OCI-LY1 (cell line): ENCODE data around the gene AAGAB.

Experiments used
- H2AFZ ChIP-seq: fragments of 200-600 bp; sonication (generic), shearing (Covaris generic); 2 replicates; pipeline ENCODE4 v1.6.0; 2014; ENCODE audit warnings: antibody characterized with exemption, mild to moderate bottlenecking, low read length
- H3F3A ChIP-seq: fragments of 200-600 bp; sonication (generic), shearing (Covaris generic); 2 replicates; pipeline ENCODE4 v1.6.0; 2014; ENCODE audit warnings: mild to moderate bottlenecking, antibody characterized with exemption, low read length, moderate library complexity; ENCODE audit not compliant: insufficient read depth
- H3K27ac ChIP-seq: fragments of 200-600 bp; sonication (generic); 2 replicates; pipeline ENCODE4 v1.5.1; 2014; ENCODE audit warnings: low read length, mixed run types, mild to moderate bottlenecking, low read depth; ENCODE audit not compliant: poor library complexity, severe bottlenecking
- H3K27me3 ChIP-seq: fragments of 200-600 bp; sonication (generic); 2 replicates; pipeline ENCODE4 v1.6.0; 2014; ENCODE audit warnings: antibody characterized with exemption, mild to moderate bottlenecking, low read length, moderate library complexity; ENCODE audit not compliant: insufficient read depth
- H3K36me3 ChIP-seq: fragments of 200-600 bp; sonication (generic); 2 replicates; pipeline ENCODE4 v1.6.1; 2014; ENCODE audit warnings: mild to moderate bottlenecking, antibody characterized with exemption, low read length, moderate library complexity, mixed read lengths; ENCODE audit not compliant: insufficient read depth
- H3K4me1 ChIP-seq: fragments of 200-600 bp; sonication (generic); 2 replicates; pipeline ENCODE4 v1.5.1; 2014; ENCODE audit warnings: mild to moderate bottlenecking, low read length, moderate library complexity; ENCODE audit not compliant: insufficient read depth, severe bottlenecking
- H3K4me2 ChIP-seq: fragments of 200-600 bp; sonication (generic), shearing (Covaris generic); 2 replicates; pipeline ENCODE4 v1.6.1; 2014; ENCODE audit warnings: low read length
- H3K4me3 ChIP-seq: fragments of 200-600 bp; sonication (generic); 2 replicates; pipeline ENCODE4 v1.5.1; 2014; ENCODE audit warnings: low read length, low read depth, mild to moderate bottlenecking, mixed read lengths; ENCODE audit not compliant: poor library complexity, severe bottlenecking
- H3K79me2 ChIP-seq: fragments of 200-600 bp; shearing (Covaris generic); 2 replicates; pipeline ENCODE4 v1.6.1; 2016; ENCODE audit warnings: mixed run types, low read length, mixed read lengths; ENCODE audit not compliant: insufficient read depth
- H3K9ac ChIP-seq: fragments of 200-600 bp; sonication (generic), shearing (Covaris generic); 2 replicates; pipeline ENCODE4 v1.6.1; 2014; ENCODE audit warnings: mild to moderate bottlenecking, low read length, mixed read lengths
- H3K9me2 ChIP-seq: fragments of 200-600 bp; sonication (generic), shearing (Covaris generic); 2 replicates; pipeline ENCODE4 v1.6.1; 2014; ENCODE audit warnings: low read depth, mild to moderate bottlenecking, low read length, mixed read lengths
- H3K9me3 ChIP-seq: fragments of 200-600 bp; shearing (Covaris generic); 2 replicates; pipeline ENCODE4 v1.6.1; 2014; ENCODE audit warnings: low read length, mixed read lengths
- H4K20me1 ChIP-seq: fragments of 200-600 bp; sonication (generic), shearing (Covaris generic); 2 replicates; pipeline ENCODE4 v1.6.0; 2016; ENCODE audit warnings: mild to moderate bottlenecking, low read length; ENCODE audit not compliant: insufficient read depth
- CTCF ChIP-seq: fragments of 200-600 bp; sonication (generic), shearing (Covaris generic); IDR thresholded peaks from 2 replicates; pipeline ENCODE4 v1.5.1; 2017; ENCODE audit warnings: mild to moderate bottlenecking, antibody characterized with exemption, low read length, moderate library complexity, mixed read lengths
- EZH2 ChIP-seq: fragments of 200-600 bp; sonication (generic), shearing (Covaris generic); IDR thresholded peaks from 2 replicates; pipeline ENCODE4 v1.8.0; 2017; ENCODE audit warnings: borderline replicate concordance, mixed run types, mild to moderate bottlenecking, antibody characterized with exemption, low read length, moderate library complexity, mixed read lengths

Gene AAGAB

GRCh38 chr15:67198157-67198754, 56.2 kb downstream of the AAGAB start:
- Histone ChIP-seq H2AFZ (no peak overlapping the region), H3K27me3 (no peaks in the 10 kb centered on the region), H3K9ac (peak overlapping the region; percentile 1; the same call in 1 of the 2 replicates), H4K20me1 (no peaks in the 10 kb centered on the region), H3K4me3 (no peak overlapping the region), H3K4me1 (peaks cover 18% of the 10 kb centered on the region), H3K36me3 (peaks cover 45% of the 10 kb centered on the region; the same call in 1 of the 2 replicates), H3K4me2 (peak overlapping the region; percentile 22; the same call in 1 of the 2 replicates), H3F3A (no peaks in the 10 kb centered on the region), H3K79me2 (no peaks in the 10 kb centered on the region), H3K9me2 (no peaks in the 10 kb centered on the region), H3K27ac (peak overlapping the region; percentile 77), H3K9me3 (no peaks in the 10 kb centered on the region)
- no peak for TF ChIP-seq CTCF

GRCh38 chr15:67197364-67197695, 57.1 kb downstream of the AAGAB start:
- Histone ChIP-seq H3F3A (no peaks in the 10 kb centered on the region), H3K4me3 (no peak overlapping the region), H3K9me2 (no peaks in the 10 kb centered on the region), H3K9me3 (no peaks in the 10 kb centered on the region), H3K27ac (peak overlapping the region; percentile 77), H4K20me1 (no peaks in the 10 kb centered on the region), H2AFZ (no peak overlapping the region), H3K4me2 (no peak overlapping the region), H3K36me3 (peaks cover 46% of the 10 kb centered on the region; the same call in 1 of the 2 replicates), H3K27me3 (no peaks in the 10 kb centered on the region), H3K4me1 (peaks cover 18% of the 10 kb centered on the region), H3K79me2 (no peaks in the 10 kb centered on the region), H3K9ac (no peak overlapping the region)
- no peak for TF ChIP-seq CTCF
- TF ChIP-seq EZH2, result no peak

GRCh38 chr15:67196672-67197363, 57.6 kb downstream of the AAGAB start:
- peaks cover 18% of the 10 kb centered on the region for H3K4me1 ChIP-seq
- peak overlapping the region; percentile 77 for H3K27ac ChIP-seq

More at GRCh38 chr15:67196672-67197363, 57.6 kb downstream of the AAGAB start:
- Histone ChIP-seq H3F3A (no peaks in the 10 kb centered on the region), H3K4me3 (no peak overlapping the region), H3K9me2 (no peaks in the 10 kb centered on the region), H3K9ac (no peak overlapping the region), H3K9me3 (no peaks in the 10 kb centered on the region), H4K20me1 (no peaks in the 10 kb centered on the region), H3K36me3 (peaks cover 47% of the 10 kb centered on the region; the same call in 1 of the 2 replicates), H2AFZ (no peak overlapping the region), H3K27me3 (no peaks in the 10 kb centered on the region), H3K4me2 (no peak overlapping the region), H3K79me2 (no peaks in the 10 kb centered on the region)
- no peak for TF ChIP-seq EZH2
- TF ChIP-seq CTCF, result no peak
